GM12878 (cell line): ENCODE measurements around the gene MESP2. TPM values are rescaled to one million over a fixed set of nuclear protein-coding genes. Genes with fewer than 3 reads are reported as not detected.

Experiments
- ATAC-seq: fragments of 200-7000 bp; cut with Tn5 transposase; 3 replicates; pipeline ENCODE4 v1.9.1; 2020; ENCODE audit warnings: mild to moderate bottlenecking, moderate library complexity
- BruUV-seq: library from RNA; stranded (reverse); fragments of 400-500 nt; replicated peaks from 2 replicates; lab custom pipeline; 2021; lab: Mats Ljungman, UMichigan
- CTCF ChIA-PET: fragments of 300-600 bp; sonication (Branson Sonifier 250); formaldehyde crosslinking; extraction: SDS; loops from one replicate; lab custom pipeline; 2021; ENCODE audit warnings: inconsistent platforms; lab: Yijun Ruan, JAX
- POLR2A ChIA-PET: fragments of 350-600 bp; formaldehyde crosslinking; extraction: SDS; loops from one replicate; lab custom pipeline; 2021; ENCODE audit warnings: inconsistent platforms; lab: Charles Lee
- RAD21 ChIA-PET: fragments of 300-600 bp; sonication (Branson Sonifier 250); formaldehyde crosslinking; loops from one replicate; lab custom pipeline; 2023; ENCODE audit warnings: antibody characterized with exemption; ENCODE audit not compliant: unreplicated experiment; lab: Charles Lee
- SMC1A ChIA-PET: fragments of 300-600 bp; sonication (Branson Sonifier 250); formaldehyde crosslinking; loops from one replicate; lab custom pipeline; 2023; ENCODE audit not compliant: unreplicated experiment, uncharacterized antibody; lab: Charles Lee
- DNase-seq: peaks from one replicate; pipeline ENCODE4 v3.0.0-alpha.2; 2011; ENCODE audit warnings: low read depth, low spot score
- FAIRE-seq: peaks from 3 replicates; lab custom pipeline; 2011; peaks lifted over from hg19 to GRCh38; lab: Jason Lieb, UNC
- H2AFZ ChIP-seq: 2 replicates; pipeline ENCODE4 v1.6.0; 2011; ENCODE audit warnings: low read depth, low read length, control low read depth; ENCODE audit not compliant: control insufficient read depth
- H3K27ac ChIP-seq: 2 replicates; pipeline ENCODE4 v1.5.1; 2011; ENCODE audit warnings: control low read depth; ENCODE audit not compliant: control insufficient read depth, insufficient read depth
- H3K27me3 ChIP-seq, 2 experiments: replicated peaks in 1 of 2; 2 replicates each; pipeline versions ENCODE4 v1.6.0 to v1.6.1; 2011; ENCODE audit warnings: low read length in 1 of 2; ENCODE audit not compliant: control insufficient read depth in 2 of 2, insufficient read depth in 2 of 2
- H3K36me3 ChIP-seq, 2 experiments: 2 replicates each; pipeline ENCODE4 v1.5.1; 2011; ENCODE audit warnings: low read length in 1 of 2; ENCODE audit not compliant: control insufficient read depth in 2 of 2, insufficient read depth in 2 of 2
- H3K4me1 ChIP-seq: 2 replicates; pipeline ENCODE4 v1.6.1; 2011; ENCODE audit warnings: mild to moderate bottlenecking, low read length, moderate library complexity, mixed read lengths; ENCODE audit not compliant: control insufficient read depth, insufficient read depth
- H3K4me2 ChIP-seq: 2 replicates; pipeline ENCODE4 v1.6.0; 2011; ENCODE audit warnings: control low read depth; ENCODE audit not compliant: control insufficient read depth, insufficient read depth
- H3K4me3 ChIP-seq: fragments of 200-600 bp; sonication (generic); 2 replicates; pipeline ENCODE4 v1.5.1; 2016
- H3K79me2 ChIP-seq: 2 replicates; pipeline ENCODE4 v1.6.0; 2011; ENCODE audit warnings: low read length; ENCODE audit not compliant: control insufficient read depth, insufficient read depth
- H3K9ac ChIP-seq: 2 replicates; pipeline ENCODE4 v1.8.0; 2011; ENCODE audit warnings: low read length, control low read depth, mixed read lengths; ENCODE audit not compliant: control insufficient read depth, insufficient read depth
- H3K9me3 ChIP-seq: replicated peaks from 3 replicates; pipeline ENCODE4 v1.5.1; 2011; ENCODE audit warnings: mild to moderate bottlenecking, low read length; ENCODE audit not compliant: control insufficient read depth, insufficient read depth
- H4K20me1 ChIP-seq: 2 replicates; pipeline ENCODE4 v1.6.0; 2011; ENCODE audit not compliant: control insufficient read depth, insufficient read depth
- EED ChIP-seq: sonication (generic); IDR thresholded peaks from 2 replicates; pipeline ENCODE4 v1.6.1; 2016; ENCODE audit warnings: antibody characterized with exemption, low read depth
- ETV6 ChIP-seq, 2 experiments: fragments of 450-650 bp in 1 of 2; IDR thresholded peaks in 1 of 2; conservative IDR thresholded peaks in 1 of 2; 2 replicates each; pipeline ENCODE4 v1.6.1; 2014; ENCODE audit warnings: antibody characterized with exemption in 1 of 2, borderline replicate concordance in 1 of 2, low read depth in 1 of 2, mild to moderate bottlenecking in 1 of 2, moderate library complexity in 1 of 2
- JUNB ChIP-seq: IDR thresholded peaks from 2 replicates; pipeline ENCODE4 v1.6.1; 2016; ENCODE audit warnings: antibody characterized with exemption, mild to moderate bottlenecking
- SIN3A ChIP-seq: IDR thresholded peaks from 2 replicates; pipeline ENCODE4 v1.6.1; 2012; ENCODE audit warnings: low read depth, low read length, improper control_type of control experiment
- USF2 ChIP-seq: IDR thresholded peaks from 2 replicates; pipeline ENCODE4 v1.6.1; 2011; ENCODE audit warnings: low read depth, low read length, improper control_type of control experiment, borderline replicate concordance
- WRNIP1 ChIP-seq: IDR thresholded peaks from 2 replicates; pipeline ENCODE4 v1.6.1; 2011; ENCODE audit warnings: low read depth, low read length, improper control_type of control experiment, borderline replicate concordance
- WGBS: methylation state at CpG from one replicate; pipeline ENCODE4 v1.1.6; 2016; ENCODE audit warnings: low lambda C conversion rate; ENCODE audit not compliant: insufficient replicate concordance, insufficient coverage; ENCODE audit errors: missing lambda C conversion rate; 5-methylcytosine and 5-hydroxymethylcytosine counted together
- in situ Hi-C: fragments of 300-500 bp; cut with MboI; formaldehyde crosslinking; loops from 9 replicates; pipeline ENCODE4 v1.14.3; 2018; ENCODE audit warnings: mixed read lengths
- intact Hi-C: fragments of 100-400 bp; cut with micrococcal nuclease; formaldehyde crosslinking; loops from one replicate; pipeline ENCODE4 v1.14.2; 2022; ENCODE audit not compliant: unreplicated experiment
- polyA plus RNA-seq, 11 experiments: library from polyadenylated mRNA; depleted of rRNA in 4 of 11; unstranded in 6 of 11; stranded (reverse) in 5 of 11; fragments of >200 nt; fragmentation: Nextera tagmentation in 4 of 11; fragmentation: Illumina TruSeq in 1 of 11; extraction: Ambion mirVana in 4 of 11; extraction: Trizol in 1 of 11; gene quantifications; 1 replicate in 1 of 11; 2 replicates in 10 of 11; pipeline versions ENCODE4 v1.2.1 to v1.2.3, GENCODE V29; 2011 to 2016; ENCODE audit warnings: inconsistent platforms in 2 of 11, missing spikeins in 2 of 11, low read depth in 1 of 11
- total RNA-seq, 4 experiments: library from RNA; depleted of rRNA in 3 of 4; stranded (reverse); fragments of >200 nt in 3 of 4; fragmentation: Illumina TruSeq in 1 of 4; extraction: Trizol in 1 of 4; gene quantifications; 2 replicates each; pipeline versions ENCODE4 v1.2.1 to v1.2.3, GENCODE V29; 2013 to 2021

Gene MESP2
- total and polyA plus RNA-seq, 10 of the 15 experiments (the other 5 are each of a cell fraction or from before 2014, with no cell fraction given) = 0.04 TPM; not detected in 9

- H3K4me1 ChIP-seq = no peaks in the 10 kb centered on the region
- in situ Hi-C loops = no loop called here
- H3K9ac ChIP-seq = no peak overlapping the region
- BruUV-seq = no TSS peak
- H3K27me3 ChIP-seq = no peaks in the 10 kb centered on the region
- no peak for DNase-seq
- no peak for FAIRE-seq
- CTCF ChIA-PET = interaction anchor here (0.6 kb wide), 1 partner anchor 759 kb away, joined by 3 read pairs; no protein-coding TSS in a partner anchor
- WGBS = 38% methylated on average over 16 of the region's 16 CpGs
- RAD21 ChIA-PET = no interaction called here
- no peaks in the 10 kb centered on the region; the same call in 1 of the 2 replicates for H4K20me1 ChIP-seq
- ATAC-seq = no peak
- no peak overlapping the region for H3K4me3 ChIP-seq
- no peaks in the 10 kb centered on the region for H3K36me3 ChIP-seq
- no peaks in the 10 kb centered on the region for H3K9me3 ChIP-seq
- intact Hi-C loops = no loop called here
- no peaks in the 10 kb centered on the region for H3K79me2 ChIP-seq
- H3K4me2 ChIP-seq = no peak overlapping the region
- SMC1A ChIA-PET = no interaction called here
- H2AFZ ChIP-seq = no peak overlapping the region
- no peak overlapping the region for H3K27ac ChIP-seq
- TF ChIP-seq USF2 (no peak), SIN3A (no peak), EED (no peak), ETV6 (conservative IDR thresholded peaks at IDR 0.05 in 1 of 2, IDR thresholded peaks at IDR 0.05 in 1 of 2; ENCODE audit: borderline replicate concordance in 1 of 2, low read depth in 1 of 2) (no peak), WRNIP1 (no peak), JUNB (no peak)
- TF ChIP-seq, all 136 proteins: peak for 0
- POLR2A ChIA-PET = no interaction called here
Measured at GRCh38 chr15:89802231-89802928, 26.2 kb downstream of the MESP2 start.
